CD14-positive monocyte (primary cell): ENCODE results near the gene ZNF273. TPM values are rescaled to one million over a fixed set of nuclear protein-coding genes. Genes with fewer than 3 reads are reported as not detected.
A peak's percentile ranks its signal among the peaks of the same experiment; 100 is the strongest.

Source experiments
- DNase-seq, 3 donors: peaks; one replicate each; pipeline ENCODE4 v3.0.0-alpha.2; 2011 to 2022
- H2AFZ ChIP-seq: 2 replicates; pipeline ENCODE4 v1.6.0; 2012; ENCODE audit warnings: mild to moderate bottlenecking, low read depth, low read length, inconsistent platforms; ENCODE audit not compliant: insufficient read depth, poor library complexity, severe bottlenecking
- H3K27ac ChIP-seq, 2 donors: 1 replicate in 1 of 2; 2 replicates in 1 of 2; pipeline ENCODE4 v1.5.1; 2012 to 2013; ENCODE audit warnings: low read length in 2 of 2, control low read depth in 1 of 2, inconsistent platforms in 1 of 2, low read depth in 1 of 2, mild to moderate bottlenecking in 1 of 2
- H3K27me3 ChIP-seq, 2 donors: one replicate each; pipeline versions ENCODE4 v1.6.0 to v1.6.1; 2011 to 2013; ENCODE audit warnings: low read length in 2 of 2; ENCODE audit not compliant: control insufficient read depth in 2 of 2, insufficient read depth in 2 of 2
- H3K36me3 ChIP-seq, 2 donors: replicated peaks in 1 of 2; 1 replicate in 1 of 2; 2 replicates in 1 of 2; pipeline versions ENCODE4 v1.5.1 to v1.6.1; 2012 to 2013; ENCODE audit warnings: low read length in 2 of 2, control low read depth in 1 of 2, inconsistent platforms in 1 of 2, mild to moderate bottlenecking in 1 of 2; ENCODE audit not compliant: insufficient read depth in 2 of 2, control insufficient read depth in 1 of 2
- H3K4me1 ChIP-seq, 2 donors: 1 replicate in 1 of 2; 2 replicates in 1 of 2; pipeline versions ENCODE4 v1.5.1 to v1.6.1; 2012 to 2013; ENCODE audit warnings: low read length in 2 of 2, control low read depth in 1 of 2, inconsistent platforms in 1 of 2, mild to moderate bottlenecking in 1 of 2, moderate library complexity in 1 of 2; ENCODE audit not compliant: insufficient read depth in 2 of 2, control insufficient read depth in 1 of 2
- H3K4me2 ChIP-seq: replicated peaks from 2 replicates; pipeline ENCODE3; 2012; ENCODE audit warnings: low read length, moderate library complexity, mild to moderate bottlenecking; ENCODE audit not compliant: poor library complexity, severe bottlenecking; ENCODE audit errors: extremely low read depth
- H3K4me3 ChIP-seq, 3 experiments: fragments of 200-600 bp in 1 of 3; sonication (generic) in 1 of 3; replicated peaks in 1 of 3; 1 replicate in 2 of 3; 2 replicates in 1 of 3; pipeline ENCODE4 v1.5.1; 2011 to 2013; ENCODE audit warnings: low read length in 3 of 3, mild to moderate bottlenecking in 3 of 3, control low read depth in 2 of 3, low read depth in 2 of 3, inconsistent platforms in 1 of 3, moderate library complexity in 1 of 3
- H3K79me2 ChIP-seq: 2 replicates; pipeline ENCODE4 v1.6.0; 2012; ENCODE audit warnings: mild to moderate bottlenecking, control low read depth, inconsistent platforms, low read length, moderate library complexity; ENCODE audit not compliant: insufficient read depth
- H3K9ac ChIP-seq: 2 replicates; pipeline ENCODE4 v1.6.0; 2017; ENCODE audit warnings: low read length, mild to moderate bottlenecking; ENCODE audit not compliant: insufficient read depth, poor library complexity, severe bottlenecking
- H3K9me3 ChIP-seq, 2 donors: replicated peaks in 1 of 2; 1 replicate in 1 of 2; 2 replicates in 1 of 2; pipeline versions ENCODE4 v1.5.1 to v1.6.1; 2012 to 2013; ENCODE audit warnings: low read length in 2 of 2, control low read depth in 1 of 2; ENCODE audit not compliant: control insufficient read depth in 1 of 2, insufficient read depth in 1 of 2
- H4K20me1 ChIP-seq: 2 replicates; pipeline ENCODE4 v1.6.0; 2012; ENCODE audit warnings: mild to moderate bottlenecking, low read length, control low read depth, moderate library complexity; ENCODE audit not compliant: insufficient read depth
- H3K27ac Mint-ChIP-seq, 7 donors: one replicate each; pipeline ENCODE4 v1.8.0; 2020; ENCODE audit warnings: mild to moderate bottlenecking in 7 of 7, mixed read lengths in 7 of 7, moderate library complexity in 6 of 7, inconsistent platforms in 2 of 7
- H3K27me3 Mint-ChIP-seq, 3 donors: one replicate each; pipeline ENCODE4 v1.8.0; 2021 to 2022; ENCODE audit warnings: low read depth in 3 of 3, mild to moderate bottlenecking in 3 of 3, mixed read lengths in 3 of 3, moderate library complexity in 3 of 3, inconsistent platforms in 1 of 3
- H3K36me3 Mint-ChIP-seq, 2 donors: one replicate each; pipeline ENCODE4 v1.8.0; 2020; ENCODE audit warnings: mixed read lengths in 2 of 2, inconsistent platforms in 1 of 2, mild to moderate bottlenecking in 1 of 2
- H3K4me1 Mint-ChIP-seq: one replicate; pipeline ENCODE4 v1.8.0; 2020; ENCODE audit warnings: mild to moderate bottlenecking, mixed read lengths
- H3K4me3 Mint-ChIP-seq, 2 donors: one replicate each; pipeline ENCODE4 v1.8.0; 2020; ENCODE audit warnings: mild to moderate bottlenecking in 2 of 2, mixed read lengths in 2 of 2, moderate library complexity in 1 of 2
- H3K9me3 Mint-ChIP-seq, 7 donors: one replicate each; pipeline ENCODE4 v1.8.0; 2020 to 2022; ENCODE audit warnings: mixed read lengths in 7 of 7, mild to moderate bottlenecking in 6 of 7, moderate library complexity in 6 of 7, inconsistent platforms in 2 of 7
- WGBS: methylation state at CpG from one replicate; pipeline ENCODE4 v1.1.5; 2013; ENCODE audit warnings: missing lambda C conversion rate; ENCODE audit not compliant: insufficient coverage; 5-methylcytosine and 5-hydroxymethylcytosine counted together
- intact Hi-C, 2 donors: fragments of 100-400 bp; cut with micrococcal nuclease; formaldehyde crosslinking; loops; one replicate each; pipeline versions ENCODE4 v1.15.0 to v1.15.1; 2023
- polyA minus RNA-seq: library from RNA; depleted of rRNA, polyadenylated mRNA; stranded (reverse); fragments of >200 nt; gene quantifications from 2 replicates; pipeline ENCODE4 v1.2.3, GENCODE V29; 2012
- polyA plus RNA-seq, 3 donors: library from polyadenylated mRNA; depleted of rRNA in 1 of 3; unstranded in 2 of 3; stranded (reverse) in 1 of 3; fragments of 300-500 nt in 2 of 3; fragments of >200 nt in 1 of 3; fragmentation: Illumina TruSeq in 2 of 3; gene quantifications; 1 replicate in 2 of 3; 2 replicates in 1 of 3; pipeline ENCODE4 v1.2.3, GENCODE V29; 2012 to 2021
- total RNA-seq, 12 experiments: library from RNA in 1 of 12; stranded (reverse) in 1 of 12; fragments of 120-200 nt in 1 of 12; gene quantifications; one replicate each; pipeline ENCODE4 v1.2.4 and lab custom pipeline; 2013 to 2026; ENCODE audit warnings: mixed read lengths in 6 of 12, inconsistent platforms in 1 of 12
- TF ChIP-seq, protein P1 (sequence below): fragments of 200-600 bp; IDR thresholded peaks from one replicate; pipeline ENCODE4 v1.8.0; 2022; ENCODE audit warnings: antibody characterized with exemption, mild to moderate bottlenecking

ZNF273 gene
- total RNA-seq (2013), result 3.9 TPM
- polyA plus RNA-seq (1 to 10 TPM in 1 of 3 donors, under 1 TPM in 2; 0.21 to 1.7 (median 0.62) TPM), polyA minus RNA-seq (0.55 and 0.96 TPM in 2 replicates), total RNA-seq (lab: John Stamatoyannopoulos, UW) (1.0 to 6.4 (median 4.2) reads per million in 11 experiments)

DNA sequence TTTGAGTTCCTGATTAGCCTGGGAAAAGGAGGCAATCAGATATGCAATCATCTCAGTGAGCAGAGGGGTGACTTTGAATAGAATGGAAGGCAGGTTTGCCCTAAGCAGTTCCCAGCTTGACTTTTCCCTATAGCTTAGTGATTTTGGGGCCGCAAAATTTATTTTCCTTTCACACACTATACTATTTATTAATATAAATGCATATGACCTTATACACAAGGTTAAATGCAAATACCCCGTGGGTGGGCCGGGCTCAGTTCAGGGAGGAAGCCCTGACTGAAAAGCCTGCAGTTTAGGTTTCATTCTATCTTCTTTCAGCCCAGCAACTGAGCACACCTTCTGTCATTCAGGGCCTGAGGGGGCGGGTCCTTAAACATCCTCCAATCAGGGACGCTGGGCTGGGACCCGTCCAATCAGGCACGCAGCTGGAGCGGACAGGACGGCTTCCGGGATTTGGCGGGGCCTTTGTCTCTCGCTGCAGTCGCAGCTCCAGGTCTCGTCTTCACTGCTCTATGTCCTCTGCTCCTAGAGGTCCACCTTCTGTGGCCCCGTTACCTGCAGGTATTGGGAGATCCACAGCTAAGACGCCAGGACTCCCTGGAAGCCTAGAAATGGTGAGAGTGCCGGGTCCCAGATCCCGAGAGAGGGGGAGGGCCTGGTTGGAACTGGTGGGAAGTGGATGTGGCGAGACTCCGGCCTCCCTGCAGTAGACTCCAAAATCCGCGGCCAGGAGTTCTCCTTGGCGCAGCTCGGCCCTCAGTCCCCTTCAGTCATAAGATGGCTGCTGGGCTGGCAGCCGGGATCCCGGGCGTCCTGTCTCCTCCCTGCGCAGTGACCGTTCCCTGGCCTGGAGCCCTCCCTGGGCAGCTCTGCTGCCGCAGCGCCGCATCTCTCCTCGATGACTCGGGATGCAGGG, at the start of gene ZNF273:
ZNF273 (plus strand) TSS at position 468 of the 916 bp plus-strand sequence; CDS start at position 513, 45 bp downstream.
- Mint-ChIP-seq H3K4me3 (peak within 1 kb of the TSS; percentile 97 to 99), H3K9me3 (peaks cover 0 to 41% (median 12%) of the 10 kb centered on the region in 7 donors), H3K36me3 (peaks cover 10 to 25% of the 10 kb centered on the region in 2 donors), H3K27me3 (peaks cover 1 to 3% (median 1%) of the 10 kb centered on the region in 3 donors), H3K27ac (peak within 1 kb of the TSS; percentile 90 to 96 (median 93)), H3K4me1 (peaks cover 35% of the 10 kb centered on the region)
- H3K4me3 ChIP-seq, result peak within 1 kb of the TSS; percentile 61 to 87 (median 85)
- H3K9ac ChIP-seq, result peak within 1 kb of the TSS; percentile 74
- 0% methylated on average over 28 of the region's 34 CpGs for WGBS
- H4K20me1 ChIP-seq, result no peaks in the 10 kb centered on the region
- peaks cover 46% of the 10 kb centered on the region for H3K79me2 ChIP-seq
- H3K27ac ChIP-seq, result peak within 1 kb of the TSS; percentile 72 to 80
- H3K9me3 ChIP-seq, result peaks cover 0 to 13% of the 10 kb centered on the region in 2 donors
- H3K4me1 ChIP-seq, result peaks cover 9 to 13% of the 10 kb centered on the region in 2 donors
- peak within 1 kb of the TSS; percentile 94 for H2AFZ ChIP-seq
- H3K4me2 ChIP-seq, result peak within 1 kb of the TSS; percentile 83
- H3K27me3 ChIP-seq, result no peaks in the 10 kb centered on the region
- peak; percentile 41 to 72 (median 69) for DNase-seq
- TF ChIP-seq, protein P1, sequence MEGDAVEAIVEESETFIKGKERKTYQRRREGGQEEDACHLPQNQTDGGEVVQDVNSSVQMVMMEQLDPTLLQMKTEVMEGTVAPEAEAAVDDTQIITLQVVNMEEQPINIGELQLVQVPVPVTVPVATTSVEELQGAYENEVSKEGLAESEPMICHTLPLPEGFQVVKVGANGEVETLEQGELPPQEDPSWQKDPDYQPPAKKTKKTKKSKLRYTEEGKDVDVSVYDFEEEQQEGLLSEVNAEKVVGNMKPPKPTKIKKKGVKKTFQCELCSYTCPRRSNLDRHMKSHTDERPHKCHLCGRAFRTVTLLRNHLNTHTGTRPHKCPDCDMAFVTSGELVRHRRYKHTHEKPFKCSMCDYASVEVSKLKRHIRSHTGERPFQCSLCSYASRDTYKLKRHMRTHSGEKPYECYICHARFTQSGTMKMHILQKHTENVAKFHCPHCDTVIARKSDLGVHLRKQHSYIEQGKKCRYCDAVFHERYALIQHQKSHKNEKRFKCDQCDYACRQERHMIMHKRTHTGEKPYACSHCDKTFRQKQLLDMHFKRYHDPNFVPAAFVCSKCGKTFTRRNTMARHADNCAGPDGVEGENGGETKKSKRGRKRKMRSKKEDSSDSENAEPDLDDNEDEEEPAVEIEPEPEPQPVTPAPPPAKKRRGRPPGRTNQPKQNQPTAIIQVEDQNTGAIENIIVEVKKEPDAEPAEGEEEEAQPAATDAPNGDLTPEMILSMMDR, result no peak
- no peaks in the 10 kb centered on the region for H3K36me3 ChIP-seq
- intact Hi-C loops, result loop anchor here in 1 of 2 donors (10.0 kb wide), 4 partner anchors 102 to 588 kb away; partner anchors contain the start of genes ERV3-1, ZNF680, ZNF736 and ZNF92

DNA sequence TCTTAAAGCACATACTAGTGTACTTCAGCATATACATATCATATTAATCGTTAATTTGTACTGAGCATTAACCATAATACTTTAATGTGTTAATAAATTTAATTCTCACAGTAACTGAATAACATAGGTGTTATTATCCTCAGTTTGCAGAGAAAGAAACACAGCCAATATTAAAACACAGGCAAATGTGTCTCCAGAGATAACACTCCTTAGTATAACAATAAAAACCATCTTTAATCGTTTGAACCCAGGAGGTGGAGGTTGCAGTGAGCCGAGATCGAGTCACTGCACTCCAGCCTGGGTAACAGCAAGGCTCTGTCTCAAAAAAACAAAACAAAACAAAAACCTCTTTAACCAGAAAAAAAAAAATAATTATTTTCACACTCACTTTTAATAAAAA, 49.4 kb upstream of the ZNF273 start:
- no peaks in the 10 kb centered on the region for H3K27me3 ChIP-seq
- H3K4me1 Mint-ChIP-seq, result no peaks in the 10 kb centered on the region
- no peak overlapping the region for H3K9ac ChIP-seq
- no peaks in the 10 kb centered on the region for H3K36me3 ChIP-seq
- H4K20me1 ChIP-seq, result no peaks in the 10 kb centered on the region
- no peak overlapping the region for H3K27ac ChIP-seq
- no peaks in the 10 kb centered on the region for H3K4me1 ChIP-seq
- WGBS, result 82% methylated on average over 2 of the region's 4 CpGs
- peaks cover 17 to 25% of the 10 kb centered on the region in 2 donors for H3K9me3 ChIP-seq
- no peak overlapping the region for H3K4me2 ChIP-seq
- no peaks in the 10 kb centered on the region for H3K36me3 Mint-ChIP-seq
- no peak for DNase-seq
- TF ChIP-seq, protein P1, result no peak
- H3K79me2 ChIP-seq, result no peaks in the 10 kb centered on the region
- H3K4me3 Mint-ChIP-seq, result no peak overlapping the region
- no peak overlapping the region for H3K27ac Mint-ChIP-seq
- no peaks in the 10 kb centered on the region for H3K27me3 Mint-ChIP-seq
- intact Hi-C loops, result no loop called here
- H2AFZ ChIP-seq, result no peak overlapping the region
- H3K9me3 Mint-ChIP-seq, result peaks cover 12 to 24% (median 18%) of the 10 kb centered on the region in 7 donors
- no peak overlapping the region for H3K4me3 ChIP-seq
